ENCODE data around the gene HLTF. TPM values are rescaled to one million over a fixed set of nuclear protein-coding genes. Genes with fewer than 3 reads are reported as not detected.
A peak's percentile ranks its signal among the peaks of the same experiment; 100 is the strongest.

HLTF gene
- total RNA-seq, 1 donor from 2014 or later, result 12.9 TPM

DNA sequence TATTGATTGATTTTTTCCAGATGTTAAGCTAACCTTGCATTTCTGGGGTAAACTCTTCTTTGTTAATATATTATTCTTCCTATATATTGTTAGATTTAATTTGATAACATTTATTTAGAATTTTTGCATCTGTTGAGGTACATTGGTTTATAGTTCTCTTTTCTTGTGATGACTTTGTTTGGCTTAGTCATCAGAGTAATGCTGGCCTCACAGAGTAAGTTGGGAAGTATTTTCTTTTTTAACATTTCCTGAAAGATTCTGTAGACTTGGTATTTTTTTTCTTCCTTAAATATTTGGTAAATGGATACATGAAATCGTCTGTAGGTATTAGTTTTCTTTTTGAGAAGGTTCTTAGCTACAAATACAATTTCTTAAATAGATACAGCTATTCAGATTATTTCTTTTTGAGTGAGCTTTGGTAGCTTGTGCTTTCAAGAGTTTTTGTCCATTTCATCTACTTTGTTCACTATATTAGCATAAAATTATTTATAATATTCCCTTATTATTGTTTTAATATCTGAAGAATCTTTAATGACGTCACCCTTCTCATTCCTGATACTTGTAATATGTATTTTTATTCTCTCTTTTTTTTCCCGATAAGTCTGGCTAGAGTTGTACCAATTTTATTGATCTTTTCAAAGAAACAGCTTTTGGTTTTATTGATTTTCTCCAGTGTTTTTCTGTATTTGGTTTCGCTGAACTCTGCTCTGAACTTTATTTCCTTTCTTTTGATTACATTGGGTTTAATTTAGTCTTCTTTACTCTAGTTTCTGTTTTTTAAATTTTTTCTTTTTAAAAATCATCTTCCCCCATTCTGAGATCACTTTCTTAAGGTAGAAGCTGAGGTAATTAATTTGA lies 36.6 kb upstream of the HLTF start:
- FAIRE-seq (no peak), DNase-seq (ENCODE audit: low read depth) (no peak)
- no peaks in the 10 kb centered on the region for H3K27me3 ChIP-seq (ENCODE audit: control insufficient read depth, insufficient read depth, low read length)
- H3K36me3 ChIP-seq (ENCODE audit: control insufficient read depth, insufficient read depth, low read length), result no peaks in the 10 kb centered on the region
- TF ChIP-seq, protein P1, sequence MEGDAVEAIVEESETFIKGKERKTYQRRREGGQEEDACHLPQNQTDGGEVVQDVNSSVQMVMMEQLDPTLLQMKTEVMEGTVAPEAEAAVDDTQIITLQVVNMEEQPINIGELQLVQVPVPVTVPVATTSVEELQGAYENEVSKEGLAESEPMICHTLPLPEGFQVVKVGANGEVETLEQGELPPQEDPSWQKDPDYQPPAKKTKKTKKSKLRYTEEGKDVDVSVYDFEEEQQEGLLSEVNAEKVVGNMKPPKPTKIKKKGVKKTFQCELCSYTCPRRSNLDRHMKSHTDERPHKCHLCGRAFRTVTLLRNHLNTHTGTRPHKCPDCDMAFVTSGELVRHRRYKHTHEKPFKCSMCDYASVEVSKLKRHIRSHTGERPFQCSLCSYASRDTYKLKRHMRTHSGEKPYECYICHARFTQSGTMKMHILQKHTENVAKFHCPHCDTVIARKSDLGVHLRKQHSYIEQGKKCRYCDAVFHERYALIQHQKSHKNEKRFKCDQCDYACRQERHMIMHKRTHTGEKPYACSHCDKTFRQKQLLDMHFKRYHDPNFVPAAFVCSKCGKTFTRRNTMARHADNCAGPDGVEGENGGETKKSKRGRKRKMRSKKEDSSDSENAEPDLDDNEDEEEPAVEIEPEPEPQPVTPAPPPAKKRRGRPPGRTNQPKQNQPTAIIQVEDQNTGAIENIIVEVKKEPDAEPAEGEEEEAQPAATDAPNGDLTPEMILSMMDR (IDR thresholded peaks at IDR 0.05; ENCODE audit: insufficient read depth, low read length, severe bottlenecking), result no peak
- no peak overlapping the region for H3K4me3 ChIP-seq (ENCODE audit: low read depth, low read length)

DNA sequence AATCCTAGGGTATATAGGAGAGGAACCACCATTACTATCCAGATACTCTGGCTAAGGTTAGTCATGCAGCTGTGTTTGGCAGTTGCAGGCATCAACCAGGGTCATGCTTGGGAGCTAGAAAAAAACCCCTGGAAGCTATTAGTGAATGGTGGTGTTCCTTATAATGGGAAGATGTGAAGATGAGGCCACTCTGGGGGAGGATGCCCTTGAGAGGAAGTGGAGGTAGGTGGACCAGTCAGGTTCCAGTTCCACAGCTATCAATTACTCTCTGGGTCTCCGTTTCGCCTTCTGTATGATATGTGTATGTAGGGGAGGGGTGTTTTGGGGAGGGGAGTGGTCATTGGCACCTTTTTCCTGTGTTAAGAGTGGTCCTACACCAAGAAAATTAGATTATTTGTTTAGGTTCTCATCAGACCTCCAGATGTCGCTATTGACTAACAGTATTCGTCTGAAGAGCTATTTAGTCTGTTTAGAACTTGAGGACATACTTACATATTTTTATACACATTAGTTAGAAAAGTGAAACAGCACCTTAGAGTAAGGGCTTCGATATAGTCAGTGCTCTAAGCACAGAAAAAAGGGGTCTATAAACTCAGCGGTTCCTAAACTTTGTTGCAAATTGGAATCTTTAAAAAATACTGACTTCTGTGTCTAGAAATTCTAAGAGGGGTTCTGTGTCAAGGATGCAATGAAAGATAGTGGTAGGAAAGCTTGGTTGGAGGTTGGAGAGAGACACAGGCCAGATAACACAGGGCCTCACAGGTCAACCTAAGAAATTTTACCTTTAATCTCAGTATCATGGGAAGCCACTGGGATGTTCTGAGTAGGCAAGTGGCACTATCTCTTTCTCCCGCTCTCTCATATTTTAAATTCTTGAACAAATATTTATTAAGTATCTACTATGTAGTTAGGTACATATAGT lies 34.0 kb upstream of the HLTF start:
- no peak overlapping the region for H3K4me3 ChIP-seq (ENCODE audit: low read depth, low read length)
- no peaks in the 10 kb centered on the region for H3K27me3 ChIP-seq (ENCODE audit: control insufficient read depth, insufficient read depth, low read length)
- DNase-seq (ENCODE audit: low read depth) (peak; percentile 67), FAIRE-seq (no peak)
- TF ChIP-seq, protein P1 (IDR thresholded peaks at IDR 0.05; ENCODE audit: insufficient read depth, low read length, severe bottlenecking), result peak; percentile 38
- H3K36me3 ChIP-seq (ENCODE audit: control insufficient read depth, insufficient read depth, low read length), result no peaks in the 10 kb centered on the region

DNA sequence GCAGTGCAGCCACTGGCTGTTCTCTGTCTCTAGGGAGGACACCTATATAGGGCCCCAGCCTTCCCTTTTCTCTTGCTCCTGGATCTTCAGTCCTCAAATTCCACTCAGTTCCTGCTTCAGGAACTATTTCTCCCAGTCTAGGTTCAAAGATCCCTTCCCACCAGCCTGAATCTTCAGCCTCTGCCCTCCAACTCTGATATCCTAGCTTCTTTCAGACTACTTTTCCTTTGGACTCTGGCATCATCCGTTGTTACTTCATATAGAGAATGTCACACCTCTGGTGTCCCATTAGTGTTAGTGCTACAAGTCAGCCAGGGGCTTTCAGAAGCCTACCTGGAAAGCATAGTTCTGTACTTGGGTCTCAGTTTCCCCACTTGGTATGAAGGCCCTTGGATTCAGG lies 33.1 kb upstream of the HLTF start:
- TF ChIP-seq, protein P1 (IDR thresholded peaks at IDR 0.05; ENCODE audit: insufficient read depth, low read length, severe bottlenecking), result no peak
- FAIRE-seq (no peak), DNase-seq (ENCODE audit: low read depth) (no peak)
- H3K27me3 ChIP-seq (ENCODE audit: control insufficient read depth, insufficient read depth, low read length), result no peaks in the 10 kb centered on the region
- no peak overlapping the region for H3K4me3 ChIP-seq (ENCODE audit: low read depth, low read length)
- no peaks in the 10 kb centered on the region for H3K36me3 ChIP-seq (ENCODE audit: control insufficient read depth, insufficient read depth, low read length)

DNA sequence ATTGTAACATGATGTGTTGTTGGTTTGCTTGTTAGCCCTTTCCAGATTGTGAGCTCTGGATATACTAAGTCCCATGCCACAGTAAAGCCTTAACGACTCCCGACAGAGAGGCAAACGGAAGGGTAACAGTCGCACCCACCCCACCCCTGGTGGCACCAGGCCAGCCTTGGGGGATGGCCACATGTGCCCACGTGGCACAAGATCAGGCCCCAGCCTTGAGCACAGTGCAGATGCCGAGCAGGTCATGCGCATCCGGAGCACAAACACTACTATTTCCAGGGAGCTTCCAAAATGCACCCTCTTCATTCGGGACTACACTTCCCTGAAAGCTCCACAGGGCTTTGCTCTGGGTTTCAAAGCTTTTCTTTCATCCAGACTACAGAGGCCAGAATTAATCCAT lies 32.4 kb upstream of the HLTF start:
- Histone ChIP-seq H3K27me3 (ENCODE audit: control insufficient read depth, insufficient read depth, low read length) (no peaks in the 10 kb centered on the region), H3K4me3 (ENCODE audit: low read depth, low read length) (no peak overlapping the region), H3K36me3 (ENCODE audit: control insufficient read depth, insufficient read depth, low read length) (no peaks in the 10 kb centered on the region)
- DNase-seq (ENCODE audit: low read depth) (no peak), FAIRE-seq (no peak)
- TF ChIP-seq, protein P1 (IDR thresholded peaks at IDR 0.05; ENCODE audit: insufficient read depth, low read length, severe bottlenecking), result no peak

DNA sequence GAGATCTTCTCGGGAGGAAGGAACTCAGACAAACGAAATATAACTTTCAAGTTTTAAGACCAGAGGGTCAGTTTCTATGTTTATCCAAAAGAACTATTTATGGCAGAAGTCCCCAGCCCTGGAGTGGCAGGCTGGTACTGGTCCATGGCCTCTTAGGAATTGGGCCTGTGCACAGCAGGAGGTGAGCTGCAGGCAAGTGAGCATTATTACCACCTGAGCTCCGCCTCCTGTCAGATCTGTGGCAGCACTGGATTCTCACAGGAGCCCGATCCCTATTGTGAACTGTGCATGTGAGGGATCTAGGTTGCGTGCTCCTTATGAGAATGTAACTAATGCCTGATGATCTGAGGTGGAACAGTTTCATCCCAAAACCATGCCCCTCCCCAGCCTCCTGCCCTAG lies 28.8 kb upstream of the HLTF start:
- FAIRE-seq (no peak), DNase-seq (ENCODE audit: low read depth) (no peak)
- H3K36me3 ChIP-seq (ENCODE audit: control insufficient read depth, insufficient read depth, low read length), result no peaks in the 10 kb centered on the region
- no peak overlapping the region for H3K4me3 ChIP-seq (ENCODE audit: low read depth, low read length)
- TF ChIP-seq, protein P1 (IDR thresholded peaks at IDR 0.05; ENCODE audit: insufficient read depth, low read length, severe bottlenecking), result no peak
- H3K27me3 ChIP-seq (ENCODE audit: control insufficient read depth, insufficient read depth, low read length), result no peaks in the 10 kb centered on the region

Measured in bronchial epithelial cell (primary cell).